Stimulated activated CD4-positive, alpha-beta T cell treated with anti-CD3 and anti-CD28 coated beads, Interleukin-15, amount 100 ng/mL, for 1 hour (primary cell): ENCODE measurements around the gene CKLF.
"Not testable (repeated sequence)": the region's sequence is repeated elsewhere in the genome, so short reads cannot be mapped to it uniquely, and the experiment has no call there.

Experiments
- DNase-seq, 2 donors: peaks; one replicate each; pipeline ENCODE4 v3.0.0-alpha.2; 2020; ENCODE audit warnings: low read depth in 1 of 2, low spot score in 1 of 2

Gene CKLF, protein sequence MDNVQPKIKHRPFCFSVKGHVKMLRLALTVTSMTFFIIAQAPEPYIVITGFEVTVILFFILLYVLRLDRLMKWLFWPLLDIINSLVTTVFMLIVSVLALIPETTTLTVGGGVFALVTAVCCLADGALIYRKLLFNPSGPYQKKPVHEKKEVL

DNA sequence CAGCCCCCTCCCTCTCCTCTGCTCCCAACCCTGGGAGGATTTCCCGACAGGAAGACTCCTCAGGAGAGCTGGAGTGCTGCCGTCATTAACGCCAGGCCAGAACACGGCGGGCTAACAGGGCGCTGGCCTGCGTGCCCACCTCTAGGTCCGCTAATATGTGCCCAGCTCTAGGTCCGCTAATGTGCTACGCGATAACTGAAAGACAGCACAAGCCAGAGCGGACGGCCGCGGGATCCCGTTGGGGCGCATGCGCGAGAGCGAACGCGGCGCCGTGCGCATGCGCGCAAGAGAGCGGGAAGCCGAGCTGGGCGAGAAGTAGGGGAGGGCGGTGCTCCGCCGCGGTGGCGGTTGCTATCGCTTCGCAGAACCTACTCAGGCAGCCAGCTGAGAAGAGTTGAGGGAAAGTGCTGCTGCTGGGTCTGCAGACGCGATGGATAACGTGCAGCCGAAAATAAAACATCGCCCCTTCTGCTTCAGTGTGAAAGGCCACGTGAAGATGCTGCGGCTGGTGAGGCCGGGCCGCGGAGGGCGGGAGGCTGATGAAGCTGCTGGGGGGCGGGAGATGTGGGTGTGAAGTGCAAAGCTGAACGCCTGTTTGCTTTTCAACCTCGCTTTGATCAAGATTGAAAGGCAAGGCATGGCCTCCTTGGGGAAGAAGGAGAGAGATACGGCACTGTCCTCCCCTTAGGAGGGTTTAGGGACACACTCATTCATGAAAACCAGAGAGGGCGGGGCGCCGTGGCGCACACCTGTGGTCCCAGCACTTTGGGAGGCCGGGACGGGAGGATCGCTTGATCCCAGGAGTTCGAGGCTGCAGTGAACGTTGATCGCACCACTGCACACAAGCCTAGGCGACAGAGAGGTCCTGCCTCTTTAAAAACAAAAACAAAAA lies at the start of gene CKLF:
TSS of gene CKLF (plus strand) at position 291 of the 892 bp plus-strand sequence. CDS start at position 431, 140 bp downstream.
- peak; percentile 84 to 89 for DNase-seq

DNA sequence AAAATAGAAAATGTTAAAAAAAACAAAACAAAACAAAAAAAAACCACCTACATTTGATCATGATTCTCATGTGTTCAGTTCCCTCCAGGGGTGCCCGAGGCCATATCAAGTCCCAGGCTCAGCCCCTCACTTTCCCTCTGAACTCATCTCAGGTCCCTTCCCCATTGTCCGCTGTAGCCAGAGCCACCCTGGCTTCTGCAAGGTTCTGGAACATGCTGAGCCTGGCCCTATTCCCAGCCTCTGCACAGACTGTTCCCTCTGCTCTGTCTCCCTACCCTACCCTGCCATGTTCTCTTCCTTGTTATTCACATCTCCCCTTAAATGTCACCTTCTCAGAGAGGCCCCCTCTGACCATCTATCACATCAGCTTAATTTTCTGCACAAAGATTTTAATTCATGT lies 49.3 kb upstream of the CKLF start:
- no peak for DNase-seq

DNA sequence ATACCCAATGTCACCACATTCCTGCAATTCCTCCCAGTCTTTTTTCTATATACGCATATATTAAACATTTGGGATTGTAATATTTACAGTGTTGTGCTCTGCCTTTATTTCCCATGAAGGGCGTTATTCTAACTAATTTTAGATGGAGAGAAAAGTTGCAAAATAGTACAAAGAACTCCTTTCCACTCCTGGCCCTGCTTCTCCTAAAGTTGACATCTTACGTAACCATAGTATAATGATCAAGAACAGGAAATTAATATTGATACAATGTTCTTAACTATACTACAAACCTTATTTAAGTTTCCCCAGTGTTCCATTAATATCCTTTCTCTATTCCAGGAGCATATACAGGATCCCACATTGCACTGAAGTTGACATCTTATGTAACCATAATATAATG lies 48.8 kb upstream of the CKLF start:
- DNase-seq: no peak

DNA sequence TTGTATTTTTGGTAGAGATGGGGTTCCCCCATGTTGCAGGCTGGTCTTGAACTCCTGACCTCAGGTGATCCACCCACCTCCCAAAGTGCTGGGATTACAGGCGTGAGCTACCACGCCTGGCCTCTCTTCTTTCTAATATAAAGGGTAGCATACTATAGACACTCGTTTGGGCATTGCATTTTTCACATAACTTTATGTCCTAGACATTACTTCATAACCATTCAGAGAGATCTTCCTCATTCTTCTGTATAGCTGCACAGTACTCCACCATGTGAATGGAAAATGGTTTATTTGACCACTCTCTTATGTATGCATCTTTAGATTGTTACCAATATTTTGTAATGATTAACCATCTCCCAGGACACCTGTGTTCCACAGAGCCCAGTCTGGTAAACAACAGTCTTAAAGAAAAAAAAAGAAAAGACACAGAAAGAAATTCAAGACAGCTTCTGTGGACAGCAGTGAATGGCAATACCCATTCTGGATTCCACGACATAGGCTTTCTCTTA lies 44.6 kb upstream of the CKLF start:
- DNase-seq: no peak

DNA sequence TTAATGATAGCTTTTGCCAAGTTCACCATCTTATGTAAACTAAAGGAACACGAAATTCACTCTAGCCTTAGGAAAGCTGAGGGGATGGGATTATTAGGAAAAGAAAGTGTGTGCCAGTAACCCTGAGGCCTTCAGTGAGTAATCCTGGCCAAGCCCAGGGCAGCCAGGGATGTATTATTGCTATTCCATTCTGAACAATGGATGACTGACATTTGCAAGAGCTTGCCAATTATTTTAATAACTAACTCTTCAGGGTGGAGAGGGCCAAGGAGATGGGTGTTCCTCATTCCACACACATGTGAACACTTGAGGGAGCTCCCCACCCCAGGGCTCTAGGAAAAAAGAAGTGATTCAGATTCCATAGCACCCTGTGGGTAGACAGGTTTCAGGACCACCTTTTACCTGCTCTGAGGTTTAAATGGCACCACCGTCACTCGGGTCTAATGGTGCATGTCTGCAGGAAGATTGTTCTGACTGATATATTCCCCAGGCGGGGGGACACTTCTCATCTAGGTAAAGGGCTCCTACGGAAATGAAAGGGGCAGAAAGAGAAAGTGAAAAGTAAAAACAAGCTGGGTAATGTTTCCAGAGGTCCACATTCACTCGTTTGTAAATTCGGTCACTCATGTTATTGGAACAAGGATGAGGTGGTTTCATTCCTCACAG lies 44.0 kb upstream of the CKLF start:
- DNase-seq: no peak

DNA sequence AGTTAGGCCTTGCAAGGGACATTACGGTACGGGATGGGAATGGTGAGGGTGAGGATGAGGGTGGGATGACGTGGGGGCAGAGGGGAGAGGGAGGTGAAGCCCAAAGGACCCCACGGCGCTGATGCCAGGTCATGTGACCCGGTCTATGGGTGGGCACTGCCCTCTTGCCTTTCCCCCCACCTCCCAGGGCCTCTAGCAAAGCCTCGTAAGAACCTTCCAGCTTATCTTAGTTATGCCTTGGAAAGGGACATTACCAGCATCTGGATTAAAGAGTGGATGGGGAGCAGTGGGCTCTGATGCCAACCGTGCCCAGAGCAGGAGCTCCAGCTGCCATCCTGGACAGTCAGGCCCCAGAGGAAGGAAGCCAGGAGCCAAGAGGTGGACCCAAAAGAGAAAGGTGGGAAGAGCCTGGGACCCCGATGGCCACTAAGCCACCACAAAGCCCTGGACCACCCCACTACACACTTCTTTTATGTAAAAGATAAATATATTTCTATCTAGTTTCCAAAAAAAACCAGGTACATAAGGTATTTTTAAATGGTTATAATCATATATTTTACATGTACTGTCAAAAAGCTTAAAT lies 43.4 kb upstream of the CKLF start:
- DNase-seq: no peak

DNA sequence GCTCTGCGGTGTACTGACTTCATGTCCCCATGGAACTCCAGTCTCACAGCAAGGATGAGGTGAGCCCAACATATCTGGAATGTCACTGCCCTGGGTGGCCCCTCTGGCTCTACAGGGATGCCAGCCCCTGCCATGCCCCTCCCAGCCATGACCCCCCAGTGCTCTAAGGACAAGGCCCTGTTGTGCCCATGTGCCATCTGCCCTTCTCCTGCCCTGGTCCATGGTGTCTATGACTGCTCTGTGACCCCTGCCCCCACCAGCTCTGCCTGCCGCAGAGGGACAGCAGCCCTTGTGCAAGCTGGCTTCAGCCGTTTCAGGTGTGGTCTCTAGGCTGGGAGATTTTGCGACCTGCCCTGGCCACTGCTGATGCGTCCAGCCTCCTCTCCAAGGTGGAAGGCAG lies 42.8 kb upstream of the CKLF start:
- no peak for DNase-seq

DNA sequence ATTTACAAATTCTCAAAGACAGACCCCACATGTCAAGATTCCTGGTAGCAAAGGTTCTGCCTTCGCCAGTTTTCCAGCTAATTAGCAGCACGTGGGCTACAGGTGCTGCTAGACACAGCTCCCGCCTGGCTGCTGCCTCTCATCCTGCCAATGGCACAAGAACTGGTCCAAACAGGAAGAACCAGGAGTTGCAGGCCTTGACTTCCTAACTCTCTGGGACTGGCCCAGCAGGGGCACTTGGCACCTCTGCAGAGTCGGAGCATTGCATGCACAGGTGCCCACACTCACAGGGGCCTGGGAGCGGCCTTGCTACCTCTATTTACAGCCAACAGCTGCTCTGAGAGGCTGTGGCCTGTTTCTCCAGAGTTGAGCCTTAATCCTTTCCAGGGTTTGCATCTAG lies 42.1 kb upstream of the CKLF start:
- DNase-seq: no peak

DNA sequence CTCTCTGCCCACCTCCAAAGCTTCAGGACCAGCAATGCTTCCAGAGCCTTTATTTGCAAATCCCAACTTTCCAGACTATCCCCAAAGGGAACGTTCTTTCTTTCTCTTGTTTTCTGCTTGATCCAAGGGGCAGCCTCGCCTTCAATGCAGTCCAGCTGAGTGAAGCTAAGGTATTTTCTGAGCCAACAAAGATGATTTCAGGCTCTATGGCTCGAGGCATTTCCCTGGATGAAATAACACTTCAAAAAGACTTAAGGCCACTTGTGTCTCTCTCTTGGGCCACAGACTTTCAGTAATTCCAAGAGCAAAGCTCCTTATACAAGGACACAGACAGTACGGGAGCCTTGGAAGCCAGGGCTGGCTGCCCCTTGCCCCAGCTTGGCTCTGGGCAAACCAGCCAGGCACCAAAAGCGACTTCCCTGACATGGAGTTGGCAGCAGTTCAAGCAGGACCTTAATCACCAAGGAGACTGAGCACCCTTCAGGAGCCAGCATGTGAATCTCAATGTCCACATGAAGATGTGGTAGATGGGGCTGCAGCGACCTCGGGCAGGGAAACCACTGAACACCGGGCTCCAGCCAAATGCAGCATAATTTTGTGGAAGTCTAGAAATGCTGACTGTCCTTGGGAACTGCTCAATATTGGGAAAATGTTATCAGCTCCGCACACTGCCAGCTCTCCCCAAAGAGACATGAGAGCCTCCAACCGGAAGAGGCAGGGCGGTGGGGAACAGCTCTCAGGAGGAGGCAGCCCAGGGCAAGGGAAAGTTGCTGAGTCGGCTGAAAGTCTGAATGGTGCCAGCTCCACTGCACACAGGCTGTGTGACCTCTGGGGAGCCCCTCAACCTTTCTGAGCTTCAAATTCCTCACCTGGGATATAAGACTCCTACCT lies 41.4 kb upstream of the CKLF start:
- no peak for DNase-seq

DNA sequence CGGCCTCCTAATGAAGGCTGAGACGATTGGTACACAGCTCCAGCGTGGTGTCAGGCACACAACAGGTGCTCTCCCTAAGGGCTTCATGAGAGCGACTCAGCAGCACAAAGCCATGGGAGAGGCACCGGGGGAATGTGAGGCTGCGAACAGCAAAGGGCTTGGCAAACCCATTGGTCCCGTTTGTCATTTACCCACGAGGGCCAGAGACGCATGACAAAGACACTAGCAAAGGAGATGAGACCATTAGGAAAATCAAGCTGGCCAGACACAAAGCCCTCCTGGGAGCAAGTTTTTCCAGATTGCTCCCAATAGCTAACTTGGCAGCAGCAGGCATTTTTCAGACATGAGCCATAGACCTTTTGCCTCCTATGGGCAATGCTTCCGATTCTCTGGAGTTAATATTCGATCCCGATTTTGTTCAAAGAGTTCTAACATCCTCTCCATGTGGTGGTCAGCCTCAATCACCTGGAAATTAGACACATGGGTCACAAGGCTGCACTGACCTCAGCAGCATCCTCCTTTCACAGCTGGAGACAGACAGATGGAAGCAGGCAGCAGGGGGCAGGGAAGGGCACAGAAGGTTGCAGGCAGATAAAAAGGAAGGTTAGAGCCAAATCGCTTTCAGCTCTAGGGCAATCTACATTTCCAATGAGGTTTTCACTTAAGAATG lies 40.6 kb upstream of the CKLF start:
- no peak for DNase-seq

DNA sequence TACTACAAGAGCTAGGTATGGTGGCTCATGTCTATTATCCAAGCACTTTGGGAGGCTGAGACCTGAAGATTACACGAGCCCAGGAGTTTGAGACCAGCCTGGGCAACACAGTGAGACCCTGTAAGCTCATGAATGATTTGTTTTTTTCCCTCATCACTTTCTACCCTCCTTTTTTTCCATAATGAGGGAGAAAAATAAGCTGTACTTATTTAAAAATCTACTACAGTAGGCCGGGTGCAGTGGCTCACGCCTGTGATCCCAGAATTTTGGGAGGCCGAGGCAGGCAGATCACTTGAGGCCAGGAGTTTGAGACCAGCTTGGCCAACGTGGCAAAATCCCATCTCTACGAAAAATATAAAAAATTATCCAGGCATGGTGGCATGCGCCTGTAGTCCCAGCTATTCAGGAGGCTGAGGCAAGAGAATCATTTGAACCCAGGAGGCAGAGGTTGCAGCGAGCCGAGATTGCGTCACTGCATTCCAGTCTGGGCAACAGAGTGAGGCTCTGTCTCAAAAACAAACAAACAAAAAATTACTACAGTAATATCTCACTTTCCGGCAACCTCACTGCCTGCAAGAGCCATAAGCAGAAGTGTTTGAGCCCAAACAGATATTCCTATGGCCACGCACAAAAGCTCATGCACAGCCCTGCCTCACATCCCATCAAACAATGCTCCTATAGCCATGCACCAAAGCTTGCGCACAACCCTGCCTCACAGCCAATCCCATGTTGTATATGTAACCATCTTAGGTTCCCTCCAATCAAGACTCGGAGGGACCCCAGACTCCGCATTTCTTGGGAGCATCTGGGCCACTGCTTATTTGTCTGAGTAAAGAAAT lies 39.9 kb upstream of the CKLF start:
- no peak for DNase-seq

DNA sequence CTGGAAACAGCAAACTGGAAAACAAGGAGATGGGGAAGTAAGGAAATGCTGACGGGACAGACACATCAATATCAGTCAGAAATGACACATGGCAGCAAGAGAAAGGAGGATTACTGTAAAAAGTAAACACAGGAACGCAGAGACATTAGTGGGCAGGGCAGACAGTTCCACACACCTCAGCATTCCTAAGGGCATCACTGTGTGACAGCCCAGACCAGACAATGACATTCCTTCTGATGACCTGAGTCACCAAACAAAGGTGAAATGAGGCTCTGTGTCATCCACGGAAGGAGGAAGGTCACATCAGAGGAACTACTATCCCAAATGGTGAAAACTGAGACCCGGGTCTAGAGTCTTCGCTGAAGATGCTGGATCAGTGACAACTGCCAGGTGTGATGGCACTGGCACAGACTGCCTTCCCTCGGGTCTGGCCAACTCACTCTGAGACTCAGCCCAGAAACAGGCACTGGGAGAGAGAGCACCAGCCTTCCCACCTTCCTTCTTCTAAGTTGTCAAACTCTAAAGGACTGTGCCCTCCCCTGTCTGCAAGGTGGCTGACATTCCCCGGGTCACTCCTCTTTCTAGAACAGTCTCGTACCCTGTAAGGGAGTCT lies 39.2 kb upstream of the CKLF start:
- DNase-seq: no peak

DNA sequence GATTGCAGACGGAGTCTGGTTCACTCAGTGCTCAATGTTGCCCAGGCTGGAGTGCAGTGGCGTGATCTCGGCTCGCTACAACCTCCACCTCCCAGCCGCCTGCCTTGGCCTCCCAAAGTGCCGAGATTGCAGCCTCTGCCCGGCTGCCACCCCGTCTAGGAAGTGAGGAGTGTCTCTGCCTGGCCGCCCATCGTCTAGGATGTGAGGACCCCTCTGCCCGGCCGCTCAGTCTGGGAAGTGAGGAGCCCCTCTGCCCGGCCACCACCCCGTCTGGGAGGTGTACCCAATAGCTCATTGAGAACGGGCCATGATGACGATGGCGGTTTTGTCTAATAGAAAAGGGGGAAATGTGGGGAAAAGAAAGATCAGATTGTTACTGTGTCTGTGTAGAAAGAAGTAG lies 38.0 kb upstream of the CKLF start:
- DNase-seq: not testable (repeated sequence)

DNA sequence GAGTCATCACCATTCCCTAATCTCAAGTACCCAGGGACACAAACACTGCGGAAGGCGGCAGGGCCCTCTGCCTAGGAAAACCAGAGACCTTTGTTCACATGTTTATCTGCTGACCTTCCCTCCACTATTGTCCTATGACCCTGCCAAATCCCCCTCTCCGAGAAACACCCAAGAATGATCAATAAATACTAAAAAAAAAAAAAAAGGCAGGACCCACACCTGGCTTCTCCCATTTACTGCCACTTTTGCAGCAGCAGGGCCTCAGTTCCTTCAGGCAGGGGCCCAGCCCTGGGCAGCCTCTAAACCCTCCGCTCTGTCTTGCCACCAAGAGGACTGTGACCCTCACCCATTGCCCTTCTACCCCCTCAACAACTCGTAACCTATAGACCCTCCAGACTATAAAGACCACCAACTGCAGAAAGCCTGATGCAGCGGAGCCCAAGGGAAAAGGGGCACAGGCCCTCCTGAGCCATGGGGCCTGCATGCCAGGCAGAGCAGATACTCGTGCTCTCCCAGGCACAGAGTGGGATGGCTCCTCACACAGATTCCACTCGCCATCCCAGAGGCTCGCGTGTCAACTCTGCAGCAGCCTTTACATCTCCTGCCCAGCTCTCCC lies 37.3 kb upstream of the CKLF start:
- not testable (repeated sequence) for DNase-seq

DNA sequence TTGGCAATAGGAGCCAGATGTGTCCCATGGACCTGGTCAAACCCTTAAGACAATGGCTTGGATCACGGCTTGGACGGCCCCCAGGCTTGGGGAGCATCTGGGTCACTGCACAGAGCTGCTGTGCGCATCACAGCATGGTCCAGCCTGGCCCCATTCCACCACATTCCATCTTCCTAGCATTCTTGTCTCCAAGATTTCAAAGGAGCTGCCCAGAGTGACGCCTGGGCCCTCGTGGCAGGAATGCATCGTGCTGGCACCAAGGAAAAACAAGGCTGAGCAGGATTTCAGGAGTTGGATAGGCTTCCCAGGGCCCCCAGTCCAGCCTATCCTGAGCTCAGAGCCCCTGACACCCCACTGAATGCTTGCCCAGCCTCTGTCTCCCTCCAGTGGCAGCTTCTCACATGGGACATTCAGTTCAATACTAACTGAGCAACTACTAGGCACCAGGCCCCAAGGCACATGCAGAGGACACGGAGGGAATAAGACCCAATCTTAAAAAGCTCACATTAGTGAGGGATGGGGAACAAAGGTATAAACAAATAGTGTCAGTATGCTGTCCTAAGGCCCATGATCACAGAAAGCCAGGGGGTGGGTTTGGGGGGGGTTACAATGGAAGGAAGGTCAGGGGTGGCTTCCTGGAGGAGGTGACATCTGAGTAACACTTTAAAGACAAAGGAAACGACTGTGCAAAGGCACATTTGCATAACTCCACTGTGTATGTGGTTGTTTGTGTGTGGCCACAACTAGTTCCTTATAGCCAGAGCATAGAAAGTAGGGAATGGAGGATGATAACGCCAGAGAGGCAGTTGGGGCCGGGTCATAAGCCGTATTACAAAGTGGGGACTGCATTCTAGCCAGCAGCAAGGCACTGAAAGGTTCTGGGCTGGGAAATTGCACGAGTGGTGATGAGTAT lies 36.5 kb upstream of the CKLF start:
- DNase-seq: no peak

DNA sequence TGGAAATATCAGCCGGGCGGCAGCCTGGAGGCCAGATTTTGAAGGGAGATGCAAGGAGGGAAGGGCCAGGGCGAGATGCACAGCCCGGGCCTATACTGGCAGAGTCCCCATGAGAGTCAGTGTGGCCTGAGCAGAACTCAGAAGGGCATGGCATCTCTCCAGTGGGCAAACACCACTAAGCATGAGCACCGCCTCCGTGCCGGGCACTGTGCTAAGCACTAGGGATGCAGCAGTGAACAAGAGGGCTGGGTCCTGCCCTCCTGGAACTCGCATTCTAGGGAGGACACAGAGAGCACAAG lies 35.9 kb upstream of the CKLF start:
- no peak for DNase-seq

DNA sequence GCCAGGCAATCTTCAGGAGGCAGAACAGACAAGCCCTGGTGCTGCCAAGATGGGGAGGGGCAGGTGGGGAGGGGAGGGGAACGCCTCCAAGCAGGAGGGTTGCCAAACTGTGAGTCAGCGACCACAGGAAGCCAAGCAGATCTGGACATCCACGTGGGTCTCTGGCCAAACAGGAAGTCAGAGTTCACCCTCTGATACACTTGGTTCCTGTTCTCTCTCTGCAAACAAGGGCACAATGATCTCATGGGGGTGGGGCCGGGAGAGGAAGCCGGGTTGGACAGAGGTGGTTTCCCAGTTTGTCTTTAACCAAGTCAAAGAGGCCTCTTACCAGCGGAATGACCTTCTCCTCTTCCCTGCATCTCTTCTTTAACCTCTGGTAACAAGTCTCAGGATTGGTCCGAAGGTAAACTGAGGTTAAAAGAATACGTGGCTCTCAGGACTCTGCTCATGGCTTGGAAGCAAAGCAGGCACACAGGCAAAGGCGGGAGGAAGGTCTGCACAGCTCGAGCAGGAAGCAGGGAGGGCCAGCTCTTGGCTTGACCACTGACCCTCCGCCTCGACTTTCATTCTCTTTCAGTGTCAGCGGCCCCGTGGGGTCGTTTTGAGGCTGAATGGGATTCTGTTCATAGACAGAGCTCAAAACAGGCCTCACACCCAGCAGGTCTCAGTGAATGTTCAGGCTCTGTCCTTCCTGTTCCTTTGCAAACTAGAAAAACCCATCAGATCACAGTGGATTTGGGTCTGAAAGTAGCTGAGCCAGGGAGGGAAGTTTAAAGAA lies 35.4 kb upstream of the CKLF start:
- DNase-seq: peak; percentile 44 to 57
